GM12872 (cell line): ENCODE measurements around the gene ZNF175.

Experiments
- CTCF ChIP-seq: IDR thresholded peaks from 3 replicates; pipeline ENCODE4 v1.5.1; 2011; ENCODE audit warnings: low read depth, mild to moderate bottlenecking, low read length, moderate library complexity; ENCODE audit not compliant: insufficient read depth

The ZNF175 gene

GRCh38 chr19:51593138-51593890 lies 22.2 kb downstream of the ZNF175 start:
- no peak for TF ChIP-seq CTCF

GRCh38 chr19:51593969-51594773 lies 23.1 kb downstream of the ZNF175 start:
- TF ChIP-seq CTCF: no peak

GRCh38 chr19:51594774-51595109 lies 23.7 kb downstream of the ZNF175 start:
- no peak for TF ChIP-seq CTCF

- no peak for TF ChIP-seq CTCF
These were observed 24.4 kb downstream of the ZNF175 start for GRCh38 chr19:51595190-51596175.

- no peak for TF ChIP-seq CTCF
These were observed 27.3 kb downstream of the ZNF175 start for GRCh38 chr19:51598159-51598915.

- TF ChIP-seq CTCF: no peak
These were observed 28.0 kb downstream of the ZNF175 start for GRCh38 chr19:51599084-51599483.
